ENCODE measurements around the gene VWA2.

- TF ChIP-seq TARDBP (IDR thresholded peaks at IDR 0.05) (no peak), ZNF384 (IDR thresholded peaks at IDR 0.05) (no peak), FOXK2 (IDR thresholded peaks at IDR 0.05) (no peak), SP1 (IDR thresholded peaks at IDR 0.05) (no peak), BHLHE40 (IDR thresholded peaks at IDR 0.05; ENCODE audit: borderline replicate concordance) (no peak), HDGF (IDR thresholded peaks at IDR 0.05; ENCODE audit: borderline replicate concordance) (no peak), FOXM1 (IDR thresholded peaks at IDR 0.05; ENCODE audit: borderline replicate concordance) (no peak), SUZ12 (IDR thresholded peaks at IDR 0.05) (no peak), ELF4 (IDR thresholded peaks at IDR 0.05) (no peak), CTBP1 (IDR thresholded peaks at IDR 0.05; ENCODE audit: borderline replicate concordance) (no peak), PKNOX1 (IDR thresholded peaks at IDR 0.05) (no peak)
Measured at GRCh38 chr10:114303556-114303955, 64.5 kb downstream of the VWA2 start.

Data from HEK293T (cell line).